GM10248 (cell line): ENCODE data around the gene RNF144A.

Experiments
- CTCF ChIA-PET: fragments of 300-600 bp; sonication (Branson Sonifier 250); formaldehyde crosslinking; extraction: SDS; loops from one replicate; lab custom pipeline; 2021; ENCODE audit warnings: antibody characterized with exemption; lab: Yijun Ruan, JAX
- POLR2A ChIA-PET: fragments of 350-650 bp; sonication (Branson Sonifier 250); formaldehyde crosslinking; extraction: SDS; loops from one replicate; lab custom pipeline; 2020; ENCODE audit warnings: antibody characterized with exemption; lab: Yijun Ruan, JAX
- DNase-seq: peaks from one replicate; pipeline ENCODE4 v3.0.0; 2012; ENCODE audit errors: extremely low spot score
- CTCF ChIP-seq: IDR thresholded peaks from 2 replicates; pipeline ENCODE4 v1.5.1; 2012; ENCODE audit warnings: mild to moderate bottlenecking, low read depth; ENCODE audit errors: extremely low read depth, missing control alignments, control extremely low read depth

RNF144A gene

DNA sequence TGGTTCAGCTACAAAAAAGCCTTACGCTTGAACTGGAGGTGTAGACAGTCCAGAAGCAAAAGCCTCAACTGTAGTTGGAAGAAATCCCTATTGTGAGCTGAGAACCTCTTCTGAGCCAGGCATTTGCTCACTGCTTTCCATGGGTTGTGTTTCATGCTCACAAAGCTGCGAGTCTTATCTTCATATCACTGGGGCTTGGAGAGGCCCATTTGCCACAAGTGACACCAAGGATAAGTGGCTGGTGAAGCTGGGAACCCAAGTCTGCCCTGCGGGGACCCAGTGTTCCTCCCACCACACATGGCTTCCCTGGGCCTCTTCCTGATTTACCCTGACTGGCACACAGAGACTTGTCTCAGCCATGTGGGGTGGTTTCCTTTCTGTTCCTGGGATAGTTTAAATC, 130.4 kb downstream of the RNF144A start:
- ChIA-PET CTCF (interaction anchor here (1.6 to 2.1 kb wide), 3 partner anchors 11 to 153 kb away, joined by 3 to 12 read pairs (median 5); no protein-coding TSS in a partner anchor), POLR2A (no interaction called here)
- TF ChIP-seq CTCF, result no peak
- DNase-seq, result no peak

- no peak for TF ChIP-seq CTCF
- ChIA-PET POLR2A (no interaction called here), CTCF (interaction anchor here (1.9 kb wide), 1 partner anchor 9 kb away, joined by 4 read pairs; no protein-coding TSS in a partner anchor)
- DNase-seq, result no peak
Measured at GRCh38 chr2:7048762-7049294, 131.6 kb downstream of the RNF144A start.

GRCh38 chr2:7052404-7052803, 135.2 kb downstream of the RNF144A start:
- ChIA-PET CTCF (interaction anchor here (0.6 to 4.3 kb wide), 7 partner anchors 8 to 1265 kb away, joined by 3 to 27 read pairs (median 3); partner anchors contain the start of gene RSAD2), POLR2A (no interaction called here)
- TF ChIP-seq CTCF, result no peak
- no peak for DNase-seq

DNA sequence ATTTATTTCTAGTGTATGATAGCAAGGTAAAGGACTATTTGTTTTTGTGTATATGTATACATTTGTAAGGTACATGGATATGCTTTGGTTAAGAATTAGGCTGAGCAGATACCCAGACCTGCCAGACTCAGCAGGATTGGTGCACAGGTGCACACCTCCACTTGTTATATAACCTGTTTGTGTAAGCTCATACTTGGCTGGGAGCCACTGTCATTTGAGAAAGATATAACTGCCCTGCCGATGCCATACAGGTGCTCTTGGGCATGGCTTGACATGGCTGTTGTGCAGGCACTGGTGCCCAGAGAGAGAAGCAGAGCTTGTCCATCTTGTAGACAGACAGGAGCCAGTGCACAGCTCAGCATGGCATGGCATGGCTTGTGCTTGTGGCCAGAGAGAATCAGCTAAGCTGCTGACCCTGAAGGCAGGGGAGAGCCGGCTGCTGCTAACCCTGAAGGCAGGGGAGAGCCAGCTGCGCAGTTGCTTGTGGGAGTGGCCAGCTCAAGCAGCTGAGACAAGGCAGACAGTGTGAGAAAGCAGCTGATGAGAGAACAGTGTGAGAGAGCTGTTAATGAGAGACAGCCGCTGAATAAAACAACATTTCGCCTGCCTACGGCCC, 136.5 kb downstream of the RNF144A start:
- DNase-seq, result no peak
- ChIA-PET CTCF (interaction anchor here (0.8 to 4.3 kb wide), 4 partner anchors 10 to 138 kb away, joined by 3 to 27 read pairs (median 4); no protein-coding TSS in a partner anchor), POLR2A (no interaction called here)
- no peak for TF ChIP-seq CTCF

GRCh38 chr2:7057865-7058400, 140.7 kb downstream of the RNF144A start:
- ChIA-PET POLR2A (no interaction called here), CTCF (interaction anchor here (0.9 to 5.4 kb wide), 7 partner anchors 9 to 58 kb away, joined by 3 to 42 read pairs (median 4); no protein-coding TSS in a partner anchor)
- no peak for DNase-seq

GRCh38 chr2:7060156-7060555, 142.9 kb downstream of the RNF144A start:
- ChIA-PET POLR2A (no interaction called here), CTCF (interaction anchor here (1.1 to 5.4 kb wide), 2 partner anchors 17 to 23 kb away, joined by 4 to 42 read pairs; no protein-coding TSS in a partner anchor)
- TF ChIP-seq CTCF, result no peak
- no peak for DNase-seq

More at GRCh38 chr2:7057865-7058400, 140.7 kb downstream of the RNF144A start:
- TF ChIP-seq CTCF, result no peak
